ENCODE data around the gene C1orf141. TPM values are rescaled to one million over a fixed set of nuclear protein-coding genes. Genes with fewer than 3 reads are reported as not detected.
"Not testable (repeated sequence)": the region's sequence is repeated elsewhere in the genome, so short reads cannot be mapped to it uniquely, and the experiment has no call there.

Gene C1orf141
- total RNA-seq, 4 donors from 2014 or later: not detected

DNA sequence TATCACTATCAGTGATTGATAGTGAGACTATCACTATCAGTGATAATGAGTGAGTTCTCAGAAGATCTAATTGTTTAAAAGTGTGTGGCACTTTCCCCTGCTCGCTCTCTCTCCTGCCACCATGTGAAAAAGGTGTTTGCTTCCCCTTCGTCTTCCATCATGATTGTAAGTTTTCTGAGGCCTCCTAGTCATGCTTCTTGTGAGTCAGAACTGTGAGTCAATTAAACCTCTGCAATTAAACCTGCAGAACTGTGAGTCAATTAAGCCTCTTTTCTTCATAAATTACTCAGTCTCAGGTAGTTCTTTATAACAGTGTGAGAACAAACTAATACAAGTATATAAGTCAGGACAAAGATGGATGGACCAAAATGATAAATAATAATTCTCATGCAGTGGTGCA, 24.5 kb upstream of the C1orf141 start:
- no peak for TF ChIP-seq POLR2A (IDR thresholded peaks at IDR 0.05)
- TF ChIP-seq, protein P1, sequence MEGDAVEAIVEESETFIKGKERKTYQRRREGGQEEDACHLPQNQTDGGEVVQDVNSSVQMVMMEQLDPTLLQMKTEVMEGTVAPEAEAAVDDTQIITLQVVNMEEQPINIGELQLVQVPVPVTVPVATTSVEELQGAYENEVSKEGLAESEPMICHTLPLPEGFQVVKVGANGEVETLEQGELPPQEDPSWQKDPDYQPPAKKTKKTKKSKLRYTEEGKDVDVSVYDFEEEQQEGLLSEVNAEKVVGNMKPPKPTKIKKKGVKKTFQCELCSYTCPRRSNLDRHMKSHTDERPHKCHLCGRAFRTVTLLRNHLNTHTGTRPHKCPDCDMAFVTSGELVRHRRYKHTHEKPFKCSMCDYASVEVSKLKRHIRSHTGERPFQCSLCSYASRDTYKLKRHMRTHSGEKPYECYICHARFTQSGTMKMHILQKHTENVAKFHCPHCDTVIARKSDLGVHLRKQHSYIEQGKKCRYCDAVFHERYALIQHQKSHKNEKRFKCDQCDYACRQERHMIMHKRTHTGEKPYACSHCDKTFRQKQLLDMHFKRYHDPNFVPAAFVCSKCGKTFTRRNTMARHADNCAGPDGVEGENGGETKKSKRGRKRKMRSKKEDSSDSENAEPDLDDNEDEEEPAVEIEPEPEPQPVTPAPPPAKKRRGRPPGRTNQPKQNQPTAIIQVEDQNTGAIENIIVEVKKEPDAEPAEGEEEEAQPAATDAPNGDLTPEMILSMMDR (IDR thresholded peaks at IDR 0.05): no peak
- no peak for DNase-seq (ENCODE audit: low spot score in 2 of 2)
- intact Hi-C loops (cut with DNase I; ENCODE audit: low total_unique reads): no loop called here
- 78 to 82% methylated on average over 2 of the region's 2 CpGs for WGBS, 2 donors
- no peak overlapping the region for H3K4me3 ChIP-seq (ENCODE audit: low read depth, poor library complexity, severe bottlenecking)

DNA sequence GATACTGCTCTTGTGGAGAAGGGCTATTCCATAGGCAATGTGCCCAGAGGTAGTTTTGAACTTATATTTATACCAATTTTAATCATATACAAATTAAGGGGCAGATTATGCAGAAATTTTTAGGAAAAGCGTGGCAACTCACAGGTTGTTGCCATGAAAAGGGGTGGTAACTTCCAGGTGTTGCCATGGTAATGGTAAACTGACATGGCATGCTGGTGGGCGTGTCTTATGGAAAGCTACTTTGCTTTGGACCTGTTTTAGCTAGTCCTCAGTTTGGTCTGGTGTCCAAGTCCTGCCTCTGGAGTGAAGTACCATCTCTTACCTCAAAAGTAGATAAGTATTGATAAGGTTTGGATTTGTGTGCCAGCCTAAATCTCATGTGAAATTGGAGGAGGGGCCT, 23.6 kb upstream of the C1orf141 start:
- no peak overlapping the region for H3K4me3 ChIP-seq (ENCODE audit: low read depth, poor library complexity, severe bottlenecking)
- DNase-seq (ENCODE audit: low spot score in 2 of 2): no peak
- 61 to 63% methylated on average over 2 of the region's 2 CpGs for WGBS, 2 donors
- TF ChIP-seq POLR2A (IDR thresholded peaks at IDR 0.05): no peak
- TF ChIP-seq, protein P1 (IDR thresholded peaks at IDR 0.05): no peak
- intact Hi-C loops (cut with DNase I; ENCODE audit: low total_unique reads): no loop called here

DNA sequence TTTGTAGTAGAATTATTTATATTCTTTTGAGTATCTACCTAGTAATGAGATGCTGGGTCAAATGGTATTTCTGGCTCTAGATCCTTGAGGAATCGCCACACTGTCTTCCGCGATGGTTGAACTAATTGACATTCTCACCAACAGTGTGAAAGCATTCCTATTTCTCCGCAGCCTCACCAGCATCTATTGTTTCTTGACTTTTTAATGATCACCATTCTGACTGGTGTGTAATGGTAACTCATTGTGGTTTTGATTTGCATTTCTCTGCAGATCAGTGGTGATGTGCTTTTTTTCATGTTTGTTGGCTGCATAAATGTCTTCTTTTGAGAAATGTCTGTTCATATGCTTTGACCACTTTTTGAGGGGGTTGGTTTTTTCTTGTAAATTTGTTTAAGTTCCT, 16.2 kb upstream of the C1orf141 start:
- intact Hi-C loops (cut with DNase I; ENCODE audit: low total_unique reads): no loop called here
- no peak for DNase-seq (ENCODE audit: low spot score in 2 of 2)
- H3K4me3 ChIP-seq (ENCODE audit: low read depth, poor library complexity, severe bottlenecking): no peak overlapping the region
- WGBS, 2 donors: 88 to 89% methylated on average over 4 of the region's 4 CpGs
- TF ChIP-seq, protein P1 (IDR thresholded peaks at IDR 0.05): no peak
- TF ChIP-seq POLR2A (IDR thresholded peaks at IDR 0.05): no peak

DNA sequence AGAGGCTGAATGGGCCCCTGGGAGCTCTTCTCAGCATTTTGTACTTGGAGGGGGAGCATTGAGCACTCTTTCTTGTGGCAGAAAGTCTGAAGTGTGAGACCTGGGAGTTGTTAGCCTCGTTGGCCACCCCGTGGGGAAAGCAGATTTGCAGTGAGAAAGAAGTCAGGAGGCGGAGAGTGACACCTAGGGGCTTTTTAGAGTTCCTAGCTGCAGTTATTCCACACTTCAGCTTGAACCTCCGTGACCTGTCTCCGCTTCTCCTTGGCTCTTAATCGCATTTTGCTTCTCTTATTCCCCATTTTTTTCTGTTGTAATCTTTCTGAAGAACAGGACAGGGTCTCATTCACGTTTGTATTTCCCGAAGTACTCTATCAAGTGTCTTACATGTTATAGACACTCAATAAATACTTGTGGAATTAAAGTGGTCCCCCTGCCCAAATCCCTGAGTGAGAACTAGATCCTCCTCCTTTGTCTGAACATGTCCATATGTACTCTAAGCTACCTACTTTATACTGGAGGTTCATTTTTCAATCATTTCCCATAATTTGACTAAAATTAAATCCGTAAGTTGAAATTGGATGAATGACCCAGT, 14.5 kb upstream of the C1orf141 start:
- TF ChIP-seq, protein P1 (IDR thresholded peaks at IDR 0.05): peak in 1 of 3 donors; percentile 70
- TF ChIP-seq POLR2A (IDR thresholded peaks at IDR 0.05): no peak
- WGBS, 2 donors: 17% methylated on average over 9 of the region's 9 CpGs
- DNase-seq (ENCODE audit: low spot score in 2 of 2): peak in 1 of 2 donors; percentile 62
- H3K4me3 ChIP-seq (ENCODE audit: low read depth, poor library complexity, severe bottlenecking): no peak overlapping the region
- intact Hi-C loops (cut with DNase I; ENCODE audit: low total_unique reads): loop anchor here (10.0 kb wide), 2 partner anchors 154 to 384 kb away; no protein-coding TSS in a partner anchor

DNA sequence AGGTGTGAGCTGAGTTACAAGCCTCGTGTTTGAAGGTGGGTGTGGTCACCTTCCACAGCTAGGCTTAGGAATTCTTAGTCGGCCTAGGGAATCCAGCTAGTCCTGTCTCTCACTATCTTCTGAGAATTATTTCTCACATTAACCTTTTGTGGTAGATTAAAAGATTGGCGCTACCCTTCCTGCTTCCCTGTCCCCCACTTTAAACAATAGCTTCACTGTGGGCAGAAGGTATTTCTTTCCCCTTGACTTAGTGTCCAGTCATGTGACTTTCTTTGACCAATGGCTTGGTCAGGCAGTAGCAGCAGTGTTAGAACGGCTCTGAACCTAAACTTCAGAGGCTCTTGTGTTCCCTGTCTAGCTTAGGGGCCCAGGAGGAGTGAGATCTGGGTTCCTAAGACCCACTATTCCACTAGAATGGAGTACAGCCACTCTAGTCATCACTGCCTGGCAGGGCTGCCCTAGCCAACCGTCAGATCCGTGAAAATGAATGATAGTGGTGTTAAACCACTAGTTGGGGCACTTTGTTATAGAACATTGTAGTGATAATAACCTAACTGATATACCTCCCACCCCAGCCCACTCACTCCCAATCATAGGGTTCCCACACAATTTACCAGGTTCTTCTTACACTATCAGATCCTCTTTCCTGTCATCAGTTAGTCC, 13.9 kb upstream of the C1orf141 start:
- WGBS, 2 donors: 43 to 49% methylated on average over 6 of the region's 6 CpGs
- no peak overlapping the region for H3K4me3 ChIP-seq (ENCODE audit: low read depth, poor library complexity, severe bottlenecking)
- TF ChIP-seq, protein P1 (IDR thresholded peaks at IDR 0.05): no peak
- TF ChIP-seq POLR2A (IDR thresholded peaks at IDR 0.05): no peak
- DNase-seq (ENCODE audit: low spot score in 2 of 2): no peak
- intact Hi-C loops (cut with DNase I; ENCODE audit: low total_unique reads): loop anchor here (10.0 kb wide), 2 partner anchors 154 to 384 kb away; no protein-coding TSS in a partner anchor

DNA sequence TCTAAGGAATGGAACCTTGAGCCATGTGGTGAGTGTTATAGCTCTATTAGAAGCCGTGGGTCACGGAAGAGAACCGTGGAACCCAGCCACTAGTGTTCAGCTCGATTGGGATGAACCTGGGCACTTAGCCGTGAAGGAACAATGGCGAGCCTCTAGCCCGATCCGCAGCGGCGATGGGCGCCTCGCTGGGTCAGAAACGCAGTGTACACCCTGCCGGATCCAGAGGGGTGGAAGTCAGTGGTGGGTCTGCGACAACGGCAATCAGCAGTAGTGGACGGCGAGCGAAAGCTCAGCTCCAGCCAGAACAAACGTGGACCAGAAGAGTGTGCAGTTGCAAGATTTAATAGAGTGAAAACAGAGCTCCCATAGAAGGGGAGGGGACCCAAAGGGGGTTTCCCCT, 13.2 kb upstream of the C1orf141 start:
- intact Hi-C loops (cut with DNase I; ENCODE audit: low total_unique reads): loop anchor here (10.0 kb wide), 2 partner anchors 153 to 383 kb away; no protein-coding TSS in a partner anchor
- DNase-seq (ENCODE audit: low spot score in 2 of 2); H3K4me3 ChIP-seq (ENCODE audit: low read depth, poor library complexity, severe bottlenecking): not testable (repeated sequence)
- WGBS, 2 donors: 90 to 94% methylated on average over 20 of the region's 20 CpGs
